GM12878 (cell line): ENCODE measurements around the gene BBS9. TPM values are rescaled to one million over a fixed set of nuclear protein-coding genes. Genes with fewer than 3 reads are reported as not detected.

Source experiments
- ATAC-seq: fragments of 200-7000 bp; cut with Tn5 transposase; 3 replicates; pipeline ENCODE4 v1.9.1; 2020; ENCODE audit warnings: mild to moderate bottlenecking, moderate library complexity
- BruUV-seq: library from RNA; stranded (reverse); fragments of 400-500 nt; replicated peaks from 2 replicates; lab custom pipeline; 2021; lab: Mats Ljungman, UMichigan
- CTCF ChIA-PET: fragments of 300-600 bp; sonication (Branson Sonifier 250); formaldehyde crosslinking; extraction: SDS; loops from one replicate; lab custom pipeline; 2021; ENCODE audit warnings: inconsistent platforms; lab: Yijun Ruan, JAX
- POLR2A ChIA-PET: fragments of 350-600 bp; formaldehyde crosslinking; extraction: SDS; loops from one replicate; lab custom pipeline; 2021; ENCODE audit warnings: inconsistent platforms; lab: Charles Lee
- RAD21 ChIA-PET: fragments of 300-600 bp; sonication (Branson Sonifier 250); formaldehyde crosslinking; loops from one replicate; lab custom pipeline; 2023; ENCODE audit warnings: antibody characterized with exemption; ENCODE audit not compliant: unreplicated experiment; lab: Charles Lee
- SMC1A ChIA-PET: fragments of 300-600 bp; sonication (Branson Sonifier 250); formaldehyde crosslinking; loops from one replicate; lab custom pipeline; 2023; ENCODE audit not compliant: unreplicated experiment, uncharacterized antibody; lab: Charles Lee
- DNase-seq: peaks from one replicate; pipeline ENCODE4 v3.0.0-alpha.2; 2011; ENCODE audit warnings: low read depth, low spot score
- FAIRE-seq: peaks from 3 replicates; lab custom pipeline; 2011; peaks lifted over from hg19 to GRCh38; lab: Jason Lieb, UNC
- H2AFZ ChIP-seq: 2 replicates; pipeline ENCODE4 v1.6.0; 2011; ENCODE audit warnings: low read depth, low read length, control low read depth; ENCODE audit not compliant: control insufficient read depth
- H3K27ac ChIP-seq: 2 replicates; pipeline ENCODE4 v1.5.1; 2011; ENCODE audit warnings: control low read depth; ENCODE audit not compliant: control insufficient read depth, insufficient read depth
- H3K27me3 ChIP-seq, 2 experiments: replicated peaks in 1 of 2; 2 replicates each; pipeline versions ENCODE4 v1.6.0 to v1.6.1; 2011; ENCODE audit warnings: low read length in 1 of 2; ENCODE audit not compliant: control insufficient read depth in 2 of 2, insufficient read depth in 2 of 2
- H3K36me3 ChIP-seq, 2 experiments: 2 replicates each; pipeline ENCODE4 v1.5.1; 2011; ENCODE audit warnings: low read length in 1 of 2; ENCODE audit not compliant: control insufficient read depth in 2 of 2, insufficient read depth in 2 of 2
- H3K4me1 ChIP-seq: 2 replicates; pipeline ENCODE4 v1.6.1; 2011; ENCODE audit warnings: mild to moderate bottlenecking, low read length, moderate library complexity, mixed read lengths; ENCODE audit not compliant: control insufficient read depth, insufficient read depth
- H3K4me2 ChIP-seq: 2 replicates; pipeline ENCODE4 v1.6.0; 2011; ENCODE audit warnings: control low read depth; ENCODE audit not compliant: control insufficient read depth, insufficient read depth
- H3K4me3 ChIP-seq: fragments of 200-600 bp; sonication (generic); 2 replicates; pipeline ENCODE4 v1.5.1; 2016
- H3K79me2 ChIP-seq: 2 replicates; pipeline ENCODE4 v1.6.0; 2011; ENCODE audit warnings: low read length; ENCODE audit not compliant: control insufficient read depth, insufficient read depth
- H3K9ac ChIP-seq: 2 replicates; pipeline ENCODE4 v1.8.0; 2011; ENCODE audit warnings: low read length, control low read depth, mixed read lengths; ENCODE audit not compliant: control insufficient read depth, insufficient read depth
- H3K9me3 ChIP-seq: replicated peaks from 3 replicates; pipeline ENCODE4 v1.5.1; 2011; ENCODE audit warnings: mild to moderate bottlenecking, low read length; ENCODE audit not compliant: control insufficient read depth, insufficient read depth
- H4K20me1 ChIP-seq: 2 replicates; pipeline ENCODE4 v1.6.0; 2011; ENCODE audit not compliant: control insufficient read depth, insufficient read depth
- ATF3 ChIP-seq: IDR thresholded peaks from 2 replicates; pipeline ENCODE4 v1.6.1; 2011; ENCODE audit warnings: low read depth, mild to moderate bottlenecking, low read length, moderate library complexity, borderline replicate concordance; ENCODE audit errors: extremely low read depth
- BCLAF1 ChIP-seq: fragments of 450-650 bp; IDR thresholded peaks from 2 replicates; pipeline ENCODE4 v1.6.1; 2017; ENCODE audit warnings: antibody characterized with exemption, mild to moderate bottlenecking, moderate library complexity
- EZH2 ChIP-seq: IDR thresholded peaks from 2 replicates; pipeline ENCODE4 v1.6.1; 2012; ENCODE audit warnings: low read depth, mild to moderate bottlenecking, control low read depth, inconsistent platforms, low read length, borderline replicate concordance; ENCODE audit not compliant: control insufficient read depth
- MEF2A ChIP-seq: IDR thresholded peaks from 2 replicates; pipeline ENCODE4 v1.6.1; 2011; ENCODE audit warnings: low read depth, mild to moderate bottlenecking, low read length, moderate library complexity; ENCODE audit not compliant: insufficient read depth
- MLLT1 ChIP-seq: fragments of 450-650 bp; IDR thresholded peaks from 2 replicates; pipeline ENCODE4 v1.6.1; 2016; ENCODE audit warnings: mild to moderate bottlenecking
- MYC ChIP-seq: IDR thresholded peaks from 2 replicates; pipeline ENCODE4 v1.6.1; 2011; ENCODE audit warnings: mild to moderate bottlenecking, low read length, moderate library complexity, inconsistent platforms; ENCODE audit not compliant: insufficient read depth, insufficient replicate concordance, insufficient read length, severe bottlenecking
- NR2F1 ChIP-seq: fragments of 450-650 bp; conservative IDR thresholded peaks from 2 replicates; pipeline ENCODE4 v1.6.1; 2017; ENCODE audit warnings: mild to moderate bottlenecking
- RUNX3 ChIP-seq: IDR thresholded peaks from 2 replicates; pipeline ENCODE4 v1.6.1; 2012; ENCODE audit warnings: low read length, inconsistent platforms
- USF1 ChIP-seq: IDR thresholded peaks from 2 replicates; pipeline ENCODE4 v1.6.1; 2011; ENCODE audit warnings: borderline replicate concordance, low read depth, mild to moderate bottlenecking, moderate library complexity, mixed read lengths, low read length; ENCODE audit not compliant: insufficient read depth; ENCODE audit errors: extremely low read length
- ZBTB11 ChIP-seq: fragments of 450-650 bp; formaldehyde crosslinking; IDR thresholded peaks from 2 replicates; pipeline ENCODE4 v1.5.0; 2022; ENCODE audit warnings: mild to moderate bottlenecking, missing genetic modification characterization
- WGBS: methylation state at CpG from one replicate; pipeline ENCODE4 v1.1.6; 2016; ENCODE audit warnings: low lambda C conversion rate; ENCODE audit not compliant: insufficient replicate concordance, insufficient coverage; ENCODE audit errors: missing lambda C conversion rate; 5-methylcytosine and 5-hydroxymethylcytosine counted together
- in situ Hi-C: fragments of 300-500 bp; cut with MboI; formaldehyde crosslinking; loops from 9 replicates; pipeline ENCODE4 v1.14.3; 2018; ENCODE audit warnings: mixed read lengths
- intact Hi-C: fragments of 100-400 bp; cut with micrococcal nuclease; formaldehyde crosslinking; loops from one replicate; pipeline ENCODE4 v1.14.2; 2022; ENCODE audit not compliant: unreplicated experiment
- polyA plus RNA-seq, 11 experiments: library from polyadenylated mRNA; depleted of rRNA in 4 of 11; unstranded in 6 of 11; stranded (reverse) in 5 of 11; fragments of >200 nt; fragmentation: Nextera tagmentation in 4 of 11; fragmentation: Illumina TruSeq in 1 of 11; extraction: Ambion mirVana in 4 of 11; extraction: Trizol in 1 of 11; gene quantifications; 1 replicate in 1 of 11; 2 replicates in 10 of 11; pipeline versions ENCODE4 v1.2.1 to v1.2.3, GENCODE V29; 2011 to 2016; ENCODE audit warnings: inconsistent platforms in 2 of 11, missing spikeins in 2 of 11, low read depth in 1 of 11
- total RNA-seq, 4 experiments: library from RNA; depleted of rRNA in 3 of 4; stranded (reverse); fragments of >200 nt in 3 of 4; fragmentation: Illumina TruSeq in 1 of 4; extraction: Trizol in 1 of 4; gene quantifications; 2 replicates each; pipeline versions ENCODE4 v1.2.1 to v1.2.3, GENCODE V29; 2013 to 2021

Gene BBS9
- total and polyA plus RNA-seq, 10 of the 15 experiments (the other 5 are each of a cell fraction or from before 2014, with no cell fraction given), result 1.2 to 5.6 (median 2.3) TPM

GRCh38 chr7:33449847-33450246 lies 320.5 kb downstream of the BBS9 start (continued):
- no peak for TF ChIP-seq USF1
- no peak for TF ChIP-seq BCLAF1
- no peak for TF ChIP-seq MEF2A

GRCh38 chr7:33452805-33453502 lies 323.6 kb downstream of the BBS9 start:
- no TSS peak for BruUV-seq
- SMC1A ChIA-PET, result interaction anchor here (0.6 to 1.5 kb wide), 4 partner anchors 10 to 248 kb away, joined by 3 to 4 read pairs (median 3); no protein-coding TSS in a partner anchor
- FAIRE-seq, result no peak
- TF ChIP-seq MYC (no peak), EZH2 (no peak), ATF3 (no peak), MLLT1 (no peak), RUNX3 (no peak), NR2F1 (no peak), ZBTB11 (CRISPR knock-in tag) (no peak)

More at GRCh38 chr7:33452805-33453502, 323.6 kb downstream of the BBS9 start:
- Histone ChIP-seq H3K27ac (no peak overlapping the region), H2AFZ (no peak overlapping the region), H3K4me1 (no peaks in the 10 kb centered on the region), H3K4me2 (no peak overlapping the region), H3K4me3 (no peak overlapping the region), H3K36me3 (no peaks in the 10 kb centered on the region), H3K9ac (no peak overlapping the region), H3K27me3 (no peaks in the 10 kb centered on the region), H4K20me1 (no peaks in the 10 kb centered on the region), H3K79me2 (no peaks in the 10 kb centered on the region), H3K9me3 (no peaks in the 10 kb centered on the region)
- in situ Hi-C loops, result no loop called here
- intact Hi-C loops, result loop anchor here (10.0 kb wide), 1 partner anchor 292 kb away; no protein-coding TSS in a partner anchor
- ChIA-PET POLR2A (interaction anchor here (0.7 kb wide), 1 partner anchor 117 kb away, joined by 4 read pairs; no protein-coding TSS in a partner anchor), RAD21 (no interaction called here), CTCF (interaction anchor here (1.2 kb wide), 1 partner anchor 10 kb away, joined by 3 read pairs; no protein-coding TSS in a partner anchor)
- ATAC-seq, result no peak
- WGBS, result 100% methylated on average over 1 of the region's 1 CpG
- no peak for DNase-seq
